Mucosa of descending colon (tissue), 3 donors: ENCODE data around the gene ALG11. TPM values are rescaled to one million over a fixed set of nuclear protein-coding genes. Genes with fewer than 3 reads are reported as not detected.

ENCODE experiments used
- ATAC-seq: fragments of 200-7000 bp; cut with Tn5 transposase; one replicate; pipeline ENCODE4 v1.9.1; 2020; ENCODE audit warnings: mild to moderate bottlenecking, moderate library complexity
- DNase-seq, 3 donors: peaks; one replicate each; pipeline ENCODE4 v3.0.0-alpha.2; 2020
- H3K36me3 ChIP-seq: fragments of 200-600 bp; one replicate; pipeline ENCODE4 v1.8.0; 2021; ENCODE audit warnings: low read depth, mild to moderate bottlenecking
- H3K4me1 ChIP-seq: fragments of 200-600 bp; one replicate; pipeline ENCODE4 v1.8.0; 2021; ENCODE audit warnings: low read depth, mild to moderate bottlenecking
- H3K4me3 ChIP-seq: fragments of 200-600 bp; one replicate; pipeline ENCODE4 v1.8.0; 2021; ENCODE audit warnings: mild to moderate bottlenecking
- H3K9me3 ChIP-seq: fragments of 200-600 bp; one replicate; pipeline ENCODE4 v1.8.0; 2021; ENCODE audit warnings: mild to moderate bottlenecking
- intact Hi-C, 2 donors: fragments of 100-400 bp; cut with DNase I in 1 of 2; cut with micrococcal nuclease in 1 of 2; formaldehyde crosslinking; loops; one replicate each; pipeline versions ENCODE4 v1.11.0 to v1.11.1; 2022; cut with DNase I, micrococcal nuclease
- total RNA-seq, 3 donors: library from RNA; stranded (reverse); fragmentation: NEBNext Ultra II Directional in 2 of 3; extraction: Animal tissue kit (Norgen Biotek cat#: 25700) in 2 of 3; gene quantifications; one replicate each; pipeline versions ENCODE4 v1.2.1 to v1.2.4, GENCODE V29; 2021 to 2023
- TF ChIP-seq, protein P1 (sequence below): fragments of 200-600 bp; IDR thresholded peaks from one replicate; pipeline ENCODE4 v1.8.0; 2022; ENCODE audit warnings: antibody characterized with exemption, mild to moderate bottlenecking
- donor health status: DM: no; HTN: no; CAD: no; lungs with moderate emphysema.
- donor health status: DM: no; HTN: no; CAD: no.
- donor health status: DM: no; HTN: yes; CAD: no.

The ALG11 gene
- total RNA-seq, 3 donors from 2014 or later = 34.3 to 43.3 (median 38.6) TPM

GRCh38 chr13:52033039-52033438, 20.8 kb downstream of the ALG11 start:
- TF ChIP-seq, protein P1, sequence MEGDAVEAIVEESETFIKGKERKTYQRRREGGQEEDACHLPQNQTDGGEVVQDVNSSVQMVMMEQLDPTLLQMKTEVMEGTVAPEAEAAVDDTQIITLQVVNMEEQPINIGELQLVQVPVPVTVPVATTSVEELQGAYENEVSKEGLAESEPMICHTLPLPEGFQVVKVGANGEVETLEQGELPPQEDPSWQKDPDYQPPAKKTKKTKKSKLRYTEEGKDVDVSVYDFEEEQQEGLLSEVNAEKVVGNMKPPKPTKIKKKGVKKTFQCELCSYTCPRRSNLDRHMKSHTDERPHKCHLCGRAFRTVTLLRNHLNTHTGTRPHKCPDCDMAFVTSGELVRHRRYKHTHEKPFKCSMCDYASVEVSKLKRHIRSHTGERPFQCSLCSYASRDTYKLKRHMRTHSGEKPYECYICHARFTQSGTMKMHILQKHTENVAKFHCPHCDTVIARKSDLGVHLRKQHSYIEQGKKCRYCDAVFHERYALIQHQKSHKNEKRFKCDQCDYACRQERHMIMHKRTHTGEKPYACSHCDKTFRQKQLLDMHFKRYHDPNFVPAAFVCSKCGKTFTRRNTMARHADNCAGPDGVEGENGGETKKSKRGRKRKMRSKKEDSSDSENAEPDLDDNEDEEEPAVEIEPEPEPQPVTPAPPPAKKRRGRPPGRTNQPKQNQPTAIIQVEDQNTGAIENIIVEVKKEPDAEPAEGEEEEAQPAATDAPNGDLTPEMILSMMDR = no peak
- intact Hi-C loops = no loop called here
- no peak overlapping the region for H3K4me3 ChIP-seq
- no peaks in the 10 kb centered on the region for H3K9me3 ChIP-seq
- DNase-seq = no peak
- H3K4me1 ChIP-seq = no peaks in the 10 kb centered on the region
- ATAC-seq = no peak
- H3K36me3 ChIP-seq = no peaks in the 10 kb centered on the region

- Histone ChIP-seq H3K4me1 (no peaks in the 10 kb centered on the region), H3K9me3 (no peaks in the 10 kb centered on the region), H3K4me3 (no peak overlapping the region), H3K36me3 (no peaks in the 10 kb centered on the region)
- no peak for DNase-seq
- intact Hi-C loops = no loop called here
- TF ChIP-seq, protein P1 = no peak
- no peak for ATAC-seq
Measured at GRCh38 chr13:52034616-52035226, 22.5 kb downstream of the ALG11 start.

DNA sequence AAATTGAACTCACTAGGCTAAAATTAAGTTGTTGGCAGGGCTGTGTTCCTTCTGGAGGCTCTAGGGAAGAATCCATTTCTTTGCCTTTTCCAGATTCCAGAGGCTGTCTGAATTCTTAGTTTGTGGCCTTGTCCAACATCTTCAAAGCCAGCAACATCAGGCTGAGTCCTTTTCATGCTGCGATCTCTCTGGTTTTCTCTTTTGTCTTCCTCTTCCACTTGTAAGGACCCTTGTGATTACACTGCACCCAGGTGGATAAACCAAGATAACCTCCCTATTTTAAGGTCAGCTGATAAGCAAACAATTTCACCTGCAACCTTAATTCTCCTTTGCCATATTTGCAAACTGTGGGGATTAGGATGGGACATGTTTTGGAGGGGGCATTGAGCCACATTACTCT, 23.8 kb downstream of the ALG11 start:
- no peaks in the 10 kb centered on the region for H3K4me1 ChIP-seq
- ATAC-seq (no peak), DNase-seq (no peak)
- no peaks in the 10 kb centered on the region for H3K36me3 ChIP-seq
- H3K9me3 ChIP-seq = no peaks in the 10 kb centered on the region
- intact Hi-C loops = no loop called here
- no peak overlapping the region for H3K4me3 ChIP-seq
- TF ChIP-seq, protein P1 = no peak

- no peaks in the 10 kb centered on the region for H3K36me3 ChIP-seq
- DNase-seq (no peak), ATAC-seq (no peak)
- TF ChIP-seq, protein P1 = no peak
- H3K4me3 ChIP-seq = no peak overlapping the region
- intact Hi-C loops = no loop called here
- no peaks in the 10 kb centered on the region for H3K9me3 ChIP-seq
- H3K4me1 ChIP-seq = no peaks in the 10 kb centered on the region
Measured at GRCh38 chr13:52043675-52044074, 31.5 kb downstream of the ALG11 start.

DNA sequence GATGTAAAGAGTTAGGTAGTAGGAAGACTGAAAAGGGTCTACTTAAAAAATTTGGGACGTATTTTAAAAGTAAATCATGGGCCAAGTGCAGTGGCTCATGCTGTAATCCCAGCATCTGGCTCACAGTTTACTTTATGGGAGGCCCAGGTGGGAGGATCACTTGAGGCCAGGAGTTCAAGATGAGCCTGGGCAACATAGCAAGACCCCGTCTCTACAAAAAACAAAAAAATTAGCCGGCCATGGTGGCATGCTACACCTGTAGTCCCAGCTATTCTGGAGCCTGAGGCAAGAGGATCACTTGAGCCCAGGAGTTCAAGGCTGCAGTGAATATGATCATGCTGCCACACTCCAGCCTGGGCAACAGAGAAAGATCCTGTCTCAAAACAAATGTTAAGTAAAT, 35.3 kb downstream of the ALG11 start:
- ATAC-seq (no peak), DNase-seq (no peak)
- intact Hi-C loops = no loop called here
- Histone ChIP-seq H3K4me1 (no peaks in the 10 kb centered on the region), H3K36me3 (no peaks in the 10 kb centered on the region), H3K9me3 (no peaks in the 10 kb centered on the region), H3K4me3 (no peak overlapping the region)
- TF ChIP-seq, protein P1 = no peak

GRCh38 chr13:52048516-52048915, 36.3 kb downstream of the ALG11 start:
- DNase-seq = no peak
- Histone ChIP-seq H3K4me1 (no peaks in the 10 kb centered on the region), H3K36me3 (no peaks in the 10 kb centered on the region), H3K4me3 (no peak overlapping the region), H3K9me3 (no peaks in the 10 kb centered on the region)
- intact Hi-C loops = no loop called here
- TF ChIP-seq, protein P1 = no peak
- no peak for ATAC-seq
